Activated CD8-positive, alpha-beta memory T cell treated with anti-CD3 and anti-CD28 coated beads for 1 hour (primary cell): ENCODE results near the gene HEXA.
A peak's percentile ranks its signal among the peaks of the same experiment; 100 is the strongest.
"Not testable (repeated sequence)": the region's sequence is repeated elsewhere in the genome, so short reads cannot be mapped to it uniquely, and the experiment has no call there.

Source experiments
- DNase-seq, 2 donors: peaks; one replicate each; pipeline ENCODE4 v3.0.0-alpha.2; 2020; ENCODE audit warnings: low read depth in 1 of 2; ENCODE audit errors: extremely low read depth in 1 of 2

Gene HEXA

DNA sequence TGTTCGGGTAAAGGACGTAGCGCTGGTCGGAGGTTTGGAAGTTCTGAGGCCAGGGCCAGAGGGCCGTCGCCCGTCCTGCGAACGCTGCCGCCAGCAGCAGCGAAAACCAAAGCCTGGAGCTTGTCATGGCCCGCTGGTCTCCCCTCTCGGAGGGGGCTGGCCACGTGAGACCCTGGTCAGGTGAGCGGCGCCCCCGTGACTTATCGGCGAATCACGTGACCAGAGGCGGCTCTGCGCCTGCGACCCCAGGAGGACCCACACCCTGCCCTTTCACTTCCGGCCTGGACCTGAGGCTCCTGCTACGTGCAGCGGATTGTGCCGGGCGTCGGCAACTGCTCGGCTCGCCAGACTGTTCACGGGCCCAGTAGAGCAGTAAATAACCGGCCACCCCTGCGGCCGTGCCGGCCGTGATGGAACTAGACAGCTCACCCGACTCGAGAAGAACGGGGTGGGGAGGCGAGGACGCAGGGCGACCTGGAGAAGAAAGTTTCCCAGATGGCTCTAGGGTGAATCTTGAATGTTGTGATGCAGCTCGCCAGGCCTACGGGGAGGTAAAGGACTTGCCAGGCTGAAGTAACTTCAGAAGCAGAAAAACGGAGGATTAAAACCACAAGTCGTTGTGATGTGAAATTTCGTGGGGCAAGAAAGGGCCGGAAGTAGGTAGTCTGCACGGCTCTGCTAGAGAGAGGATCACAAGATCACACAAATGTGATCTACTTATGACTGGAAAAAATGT lies at the start of gene HEXA:
TSS of gene HEXA (minus strand) at position 169 of the 736 bp plus-strand sequence. CDS start at position 127, 42 bp downstream.
- DNase-seq: peak; percentile 91 to 93

DNA sequence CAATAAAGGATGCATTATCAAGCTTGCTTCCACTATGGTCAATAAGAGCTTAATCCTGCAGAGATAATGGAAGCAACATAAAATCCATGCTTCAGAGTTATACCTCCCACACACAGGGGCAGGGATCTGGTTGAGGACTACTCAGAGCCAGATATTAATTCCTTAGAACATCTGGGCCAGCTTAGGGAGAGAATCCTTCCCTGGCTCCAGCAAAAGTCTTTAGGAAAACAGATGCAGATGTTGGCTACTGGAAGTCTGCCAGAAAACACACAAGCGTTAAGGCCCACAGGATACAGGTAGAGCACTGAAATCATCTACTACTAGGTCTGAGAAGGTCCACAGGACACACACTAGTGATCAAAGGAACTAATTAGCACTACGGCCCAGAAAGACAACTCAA lies 47.4 kb upstream of the HEXA start:
- no peak for DNase-seq

DNA sequence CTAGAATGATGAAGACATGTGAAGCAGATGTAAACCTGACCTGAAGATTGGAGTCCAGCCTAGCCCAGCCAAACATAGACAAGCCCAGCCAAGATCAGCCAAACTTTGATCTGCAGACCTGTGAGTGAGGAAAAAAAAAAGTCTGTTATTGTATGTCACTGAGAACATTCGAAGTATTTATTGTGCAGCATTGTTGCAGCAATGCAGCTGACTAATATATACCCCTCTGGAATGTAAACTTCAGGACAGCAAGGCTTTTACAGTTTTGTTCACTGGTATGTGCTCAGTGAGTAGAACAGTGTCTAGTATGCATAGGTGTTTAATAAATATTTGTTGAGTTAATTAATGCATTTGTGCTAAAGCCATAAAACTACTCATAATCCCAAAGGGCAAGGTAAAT lies 45.7 kb upstream of the HEXA start:
- no peak for DNase-seq

DNA sequence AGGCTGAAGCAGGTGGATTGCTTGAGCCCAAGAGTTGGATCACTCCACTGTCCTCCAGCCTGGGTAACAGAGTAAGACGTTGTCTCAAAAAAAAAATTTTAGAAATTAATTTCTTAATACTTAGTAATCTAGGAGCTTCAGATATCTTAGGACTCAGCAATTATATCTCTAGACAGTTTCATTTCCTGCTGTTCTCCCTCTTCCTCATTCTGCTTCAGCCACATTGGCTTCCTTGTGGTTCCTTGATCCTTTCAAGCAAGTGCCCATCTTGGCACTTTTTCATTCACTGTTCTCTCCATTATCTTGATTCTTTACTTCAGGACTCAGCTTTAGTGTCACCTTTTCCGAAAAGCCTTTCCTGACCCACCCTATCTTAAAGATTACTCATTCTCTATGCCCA lies 44.8 kb upstream of the HEXA start:
- no peak for DNase-seq

DNA sequence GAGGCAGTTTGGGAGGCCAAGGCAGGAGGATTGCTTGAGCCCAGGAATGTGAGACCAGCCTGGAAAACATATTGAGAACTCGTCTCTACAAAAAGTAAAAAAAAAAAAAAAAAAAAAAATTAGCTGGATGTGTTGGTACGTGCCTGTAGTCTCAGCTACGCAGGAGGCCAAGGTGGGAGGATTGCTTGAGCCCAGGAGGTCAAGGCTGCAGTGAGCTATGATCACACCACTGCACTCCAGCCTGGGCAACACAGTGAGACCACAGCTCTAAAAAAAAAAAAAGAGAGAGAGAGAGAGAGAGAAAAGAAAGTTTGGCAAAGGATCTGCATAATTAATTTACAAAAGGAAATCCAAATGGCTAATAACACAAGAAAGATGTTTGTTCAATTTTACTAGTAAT lies 44.0 kb upstream of the HEXA start:
- DNase-seq: not testable (repeated sequence)

DNA sequence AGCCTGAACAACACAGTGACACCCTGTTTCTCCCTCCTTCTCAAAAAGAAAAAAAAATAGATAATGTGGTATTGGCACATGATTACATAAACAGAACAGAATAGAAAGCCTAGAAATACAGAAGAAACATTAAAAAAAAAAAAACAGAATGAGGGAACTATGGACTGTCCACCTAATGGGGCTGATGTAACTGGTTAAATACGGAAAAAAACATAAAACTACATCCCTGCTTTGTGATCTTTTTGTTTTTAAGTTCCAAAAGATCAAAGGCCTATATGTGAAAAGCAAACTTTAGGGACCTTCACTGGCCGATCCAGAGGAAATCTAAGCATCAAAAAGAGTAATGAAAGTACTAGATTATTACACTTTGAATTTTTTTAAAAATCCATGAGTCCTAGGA lies 39.5 kb upstream of the HEXA start:
- DNase-seq: no peak

DNA sequence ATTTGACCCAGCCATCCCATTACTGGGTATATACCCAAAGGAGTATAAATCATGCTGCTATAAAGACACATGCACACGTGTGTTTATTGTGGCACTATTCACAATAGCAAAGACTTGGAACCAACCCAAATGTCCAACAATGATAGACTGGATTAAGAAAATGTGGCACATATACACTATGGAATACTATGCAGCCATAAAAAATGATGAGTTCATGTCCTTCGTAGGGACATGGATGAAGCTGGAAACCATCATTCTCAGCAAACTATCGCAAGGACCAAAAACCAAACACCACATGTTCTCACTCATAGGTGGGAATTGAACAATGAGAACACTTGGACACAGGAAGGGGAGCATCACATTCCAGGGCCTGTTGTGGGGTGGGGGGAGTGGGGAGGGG lies 37.5 kb upstream of the HEXA start:
- DNase-seq: not testable (repeated sequence)

DNA sequence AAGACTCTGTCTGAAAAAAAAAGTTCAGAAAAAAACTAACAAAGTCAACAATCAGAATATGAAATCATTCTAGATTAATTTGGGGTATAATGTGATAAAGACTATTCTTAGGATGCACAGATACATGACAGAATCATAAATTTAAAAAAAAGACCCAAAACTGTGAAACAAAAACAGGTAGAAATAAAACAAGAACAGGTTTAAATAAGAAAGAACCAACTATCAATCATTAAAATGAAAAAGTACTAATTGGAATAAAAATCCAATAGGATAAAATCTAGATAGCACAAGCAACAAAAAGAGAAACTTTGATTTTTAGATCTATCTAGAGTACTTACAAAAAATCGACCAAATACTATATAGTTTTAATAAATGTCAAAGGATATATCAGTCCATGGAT lies 35.7 kb upstream of the HEXA start:
- DNase-seq: no peak

DNA sequence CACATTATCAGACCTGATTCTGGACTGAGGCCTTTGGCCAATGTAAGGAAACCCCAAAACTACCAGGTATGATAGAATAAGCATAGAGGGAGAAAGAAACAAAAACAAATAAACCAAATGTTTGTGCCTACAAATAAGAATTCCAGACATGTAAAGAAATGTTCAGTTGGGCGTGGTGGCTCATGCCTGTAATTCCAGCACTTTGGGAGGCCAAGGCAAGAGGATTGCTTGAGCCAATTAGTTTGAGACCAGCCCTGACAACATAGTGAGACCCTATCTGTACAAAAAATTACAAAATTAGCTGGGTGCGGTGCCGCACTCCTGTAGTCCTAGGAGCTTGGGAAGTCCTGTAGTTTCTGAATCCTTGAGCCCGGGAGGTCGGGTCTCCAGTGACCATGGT lies 35.3 kb upstream of the HEXA start:
- DNase-seq: no peak

DNA sequence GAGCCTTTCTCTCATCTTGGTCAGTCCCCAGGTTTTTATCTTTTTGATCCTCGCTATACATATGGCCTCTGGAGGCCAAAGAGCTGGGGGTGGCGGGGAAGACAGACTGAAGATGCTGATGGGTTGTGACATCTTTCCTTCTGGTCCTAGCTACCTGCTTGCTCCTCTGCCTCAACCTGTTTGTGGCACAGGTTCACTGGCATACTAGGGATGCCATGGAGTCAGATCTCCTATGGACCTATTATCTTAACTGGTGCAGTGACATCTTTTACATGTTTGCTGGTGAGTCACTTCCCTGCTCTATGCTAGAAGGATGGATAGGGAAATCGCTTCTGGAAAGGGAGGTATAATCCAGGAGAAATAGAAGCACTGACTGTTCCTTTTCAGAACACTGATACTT lies 31.1 kb upstream of the HEXA start:
- no peak for DNase-seq

DNA sequence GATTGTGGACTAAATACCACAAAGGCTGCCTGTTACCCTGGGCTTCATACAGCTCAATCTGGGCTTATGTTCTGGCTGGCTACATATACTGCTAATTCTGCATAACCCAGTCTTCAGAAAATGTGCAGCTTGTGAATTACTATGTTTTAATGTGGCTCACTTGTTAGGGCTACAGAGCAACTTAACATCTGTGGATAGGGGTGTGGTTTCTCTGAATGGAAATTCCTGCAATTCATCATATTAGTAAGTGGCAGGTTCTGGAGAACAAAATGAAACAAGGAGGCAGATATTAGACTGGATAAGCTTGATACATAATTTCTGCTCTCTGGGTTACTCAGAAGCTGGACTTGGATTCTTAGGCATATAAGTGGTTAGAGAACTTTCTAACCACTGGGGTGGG lies 29.0 kb upstream of the HEXA start:
- no peak for DNase-seq

DNA sequence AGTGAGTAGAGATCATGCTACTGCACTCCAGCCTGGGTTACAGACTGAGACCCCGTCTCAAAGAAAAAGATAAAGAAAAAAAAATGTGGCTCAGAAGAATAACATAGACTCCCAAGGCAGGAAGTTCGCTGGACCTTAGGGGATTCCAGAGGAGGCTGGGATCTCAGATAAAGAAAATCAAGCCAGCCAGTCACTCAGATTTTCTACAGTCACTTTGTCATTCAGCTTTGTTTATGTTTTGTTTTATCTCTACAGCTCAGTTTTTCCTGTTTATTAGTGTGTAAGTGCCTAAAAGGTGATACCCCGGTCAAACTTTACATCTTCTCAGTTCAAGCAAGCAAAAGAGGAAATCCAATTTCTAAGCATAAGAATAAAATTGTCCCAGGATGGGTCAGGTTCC lies 28.5 kb upstream of the HEXA start:
- DNase-seq: no peak

DNA sequence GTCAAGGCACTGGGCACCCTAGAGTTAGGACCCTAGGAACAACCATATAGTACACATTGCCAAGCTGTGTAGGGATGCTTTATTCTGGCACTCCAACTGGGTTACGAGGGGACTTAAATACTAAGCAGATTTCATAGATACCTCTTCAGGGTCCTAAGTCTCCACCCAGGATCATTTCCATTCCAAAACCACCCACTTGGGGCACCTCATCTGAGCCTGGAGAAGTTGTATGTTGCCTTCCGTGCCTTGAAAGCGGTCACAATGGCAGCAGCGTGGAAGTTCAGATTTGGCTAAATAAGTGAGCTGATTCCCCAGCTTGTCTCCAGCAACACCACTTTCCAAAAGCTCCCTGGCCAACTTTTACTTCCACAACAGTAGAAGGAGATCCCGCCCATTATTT lies 26.9 kb upstream of the HEXA start:
- DNase-seq: no peak

DNA sequence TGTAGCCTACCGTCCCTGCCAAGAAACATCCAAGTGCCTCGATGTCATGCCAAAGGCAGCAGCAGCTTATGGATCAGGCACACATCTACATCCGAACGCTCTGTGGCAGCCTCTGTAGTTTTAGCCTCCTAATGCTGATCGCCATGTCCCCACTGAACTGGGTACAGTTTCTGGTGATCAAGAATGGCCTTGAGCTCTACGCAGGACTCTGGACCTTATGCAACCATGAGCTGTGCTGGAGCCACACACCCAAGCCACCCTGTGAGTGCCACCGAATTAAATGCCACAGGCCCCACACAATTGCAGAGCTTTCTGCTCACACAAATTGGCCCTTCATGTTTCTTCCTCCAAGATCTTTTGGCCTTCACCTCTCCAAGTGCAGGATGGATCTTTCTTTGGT lies 22.8 kb upstream of the HEXA start:
- no peak for DNase-seq

DNA sequence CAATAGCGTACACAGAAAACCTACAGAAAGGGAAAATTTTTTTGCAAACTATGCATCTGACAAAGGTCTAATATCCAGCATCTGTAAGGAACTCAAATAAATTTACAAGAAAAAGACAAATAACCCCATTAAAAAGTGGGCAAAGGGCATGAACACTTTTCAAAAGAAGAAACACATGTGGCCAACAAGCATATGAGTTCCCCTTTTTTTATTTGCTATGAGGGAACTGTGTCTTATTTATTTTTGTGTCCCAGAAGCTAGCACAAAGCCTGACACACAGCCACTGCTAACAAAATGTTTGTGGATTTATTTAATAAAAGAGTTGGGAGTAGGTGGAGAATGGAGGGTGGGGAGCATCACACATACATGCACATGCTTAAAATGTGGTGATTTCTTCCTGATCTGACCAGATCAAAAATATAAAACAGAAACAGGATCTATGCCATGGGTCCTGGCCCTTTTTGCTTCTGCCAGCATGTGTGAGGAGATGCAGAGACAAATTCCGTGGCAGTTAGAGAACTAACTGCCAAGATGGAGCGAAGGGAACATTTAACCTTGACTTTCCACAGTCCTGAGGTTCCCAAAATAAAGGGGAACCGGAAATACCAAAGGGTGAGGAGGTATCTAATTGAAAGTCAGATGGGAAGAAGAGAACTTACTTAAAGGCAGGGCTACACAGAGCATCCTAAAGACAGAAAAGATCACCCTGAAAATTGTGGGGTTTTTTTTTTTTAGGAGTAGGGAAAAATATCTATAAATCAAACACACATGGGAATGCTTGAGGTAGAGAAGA lies 22.2 kb upstream of the HEXA start, which contains the start of gene TMEM202:
TSS of gene TMEM202 (plus strand) at position 510 of the 793 bp plus-strand sequence. CDS start at position 532, 22 bp downstream.
- no peak for DNase-seq

DNA sequence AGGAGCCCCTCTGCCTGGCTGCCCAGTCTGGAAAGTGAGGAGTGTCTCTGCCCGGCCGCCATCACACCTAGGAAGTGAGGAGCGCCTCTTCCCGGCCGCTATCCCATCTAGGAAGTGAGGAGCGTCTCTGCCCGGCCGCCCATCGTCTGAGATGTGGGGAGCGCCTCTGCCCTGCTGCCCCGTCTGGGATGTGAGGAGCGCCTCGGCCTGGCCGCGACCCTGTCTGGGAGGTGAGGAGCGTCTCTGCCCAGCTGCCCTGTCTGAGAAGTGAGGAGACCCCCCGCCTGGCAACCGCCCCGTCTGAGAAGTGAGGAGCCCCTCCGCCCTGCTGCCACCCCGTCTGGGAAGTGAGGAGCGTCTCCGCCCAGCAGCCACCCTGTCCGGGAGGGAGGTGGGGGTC lies 20.5 kb upstream of the HEXA start:
- not testable (repeated sequence) for DNase-seq

DNA sequence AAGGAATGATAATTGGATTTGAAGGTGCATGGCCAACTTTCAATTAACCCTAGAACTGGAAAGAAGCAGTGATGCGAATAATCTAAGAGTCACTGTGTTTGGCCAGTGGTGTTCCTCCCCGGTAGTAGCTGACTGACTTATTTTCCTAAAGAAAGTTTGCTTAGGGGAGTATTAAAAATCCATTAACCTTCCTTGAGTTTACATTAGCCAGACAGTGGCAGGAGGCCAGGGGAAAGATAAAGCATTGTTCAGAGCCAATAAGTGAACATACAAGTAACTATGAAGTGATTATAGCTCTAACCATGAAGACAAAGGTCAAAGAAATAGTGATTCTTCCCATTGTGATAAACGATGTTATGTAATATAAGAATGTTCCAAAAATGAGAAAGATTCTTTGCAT lies 13.4 kb upstream of the HEXA start:
- DNase-seq: no peak

DNA sequence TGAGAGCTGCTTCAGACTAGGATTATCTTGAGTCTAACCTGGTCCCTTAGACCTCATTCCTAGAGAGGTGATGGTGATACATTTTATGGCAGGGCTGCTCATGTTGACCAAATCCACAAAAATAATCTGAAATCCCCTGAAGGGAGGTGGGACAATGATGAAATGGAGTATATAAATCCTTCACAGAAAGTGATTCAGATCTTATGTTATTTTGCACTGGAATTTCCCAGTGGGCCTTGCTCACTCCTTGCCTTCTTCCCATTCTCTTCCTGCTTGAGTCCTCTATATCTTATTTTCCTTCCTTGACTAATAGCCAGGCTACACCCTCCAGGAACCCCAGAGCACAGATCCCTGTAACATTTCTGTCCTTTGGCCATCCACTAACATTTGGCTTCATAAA lies 11.9 kb upstream of the HEXA start:
- no peak for DNase-seq

DNA sequence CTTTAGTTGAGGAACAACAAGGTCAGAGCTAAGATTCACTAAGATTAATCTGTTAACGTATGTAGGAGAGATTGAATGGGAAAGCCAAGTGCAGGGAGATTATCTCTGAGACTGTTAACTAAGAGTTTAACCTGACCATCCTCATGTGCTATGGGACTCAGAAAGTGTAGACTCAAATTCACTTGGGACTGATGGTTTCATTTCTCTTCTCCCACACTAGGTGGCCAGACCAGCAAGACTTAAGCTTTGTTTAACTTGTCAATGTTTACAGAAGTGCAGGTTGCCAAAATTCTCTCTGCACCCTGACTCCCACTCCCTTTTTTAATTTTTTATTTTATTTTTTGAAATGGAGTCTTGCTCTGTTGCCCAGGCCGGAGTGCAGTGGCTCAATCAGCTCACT lies 6.3 kb upstream of the HEXA start:
- DNase-seq: no peak

DNA sequence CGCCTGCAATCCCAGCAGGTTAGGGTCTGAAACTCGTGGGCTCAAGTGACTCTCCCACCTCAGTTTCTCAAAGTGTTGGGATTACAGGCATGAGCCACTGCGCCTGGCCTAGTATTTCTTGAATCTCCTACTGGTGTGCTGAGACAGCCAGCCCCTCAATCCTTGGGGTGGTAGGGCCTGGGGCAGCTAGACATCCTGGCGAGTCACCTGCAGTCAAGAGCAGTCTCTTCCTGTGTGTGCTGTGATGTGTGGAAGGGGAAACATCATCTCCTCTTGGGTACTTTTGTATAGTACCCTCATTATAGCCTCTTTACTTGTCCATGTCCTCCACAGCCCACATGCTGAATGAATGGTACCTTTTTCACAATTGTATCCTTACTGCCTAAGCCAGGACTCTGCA lies 4.9 kb upstream of the HEXA start:
- DNase-seq: no peak

DNA sequence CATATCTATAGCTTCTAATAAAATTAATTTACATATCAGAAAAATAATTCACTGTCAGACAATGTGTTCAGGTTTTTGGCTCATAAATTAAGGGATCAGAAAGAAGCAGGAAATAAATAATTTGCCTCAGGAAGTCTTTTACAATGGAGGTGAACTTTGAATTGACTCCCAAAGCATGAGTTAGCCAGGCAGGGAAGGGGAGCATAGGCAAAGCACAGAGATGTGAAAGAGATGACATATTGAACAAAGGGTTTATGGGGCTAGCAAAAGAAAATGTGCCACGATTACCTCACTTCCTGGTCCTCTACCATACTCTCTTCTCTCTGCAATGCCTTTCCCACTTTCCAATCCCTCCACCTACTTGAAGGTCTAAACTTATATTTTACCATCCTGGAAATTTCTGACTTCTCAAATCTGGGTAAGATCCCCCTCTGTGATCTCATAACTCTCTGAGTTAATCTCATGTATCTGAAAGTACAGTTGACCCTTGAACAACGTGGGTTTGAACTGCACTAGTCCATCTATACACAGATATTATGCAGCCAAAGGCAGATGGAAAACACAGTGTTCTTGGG lies 4.1 kb upstream of the HEXA start:
- no peak for DNase-seq

DNA sequence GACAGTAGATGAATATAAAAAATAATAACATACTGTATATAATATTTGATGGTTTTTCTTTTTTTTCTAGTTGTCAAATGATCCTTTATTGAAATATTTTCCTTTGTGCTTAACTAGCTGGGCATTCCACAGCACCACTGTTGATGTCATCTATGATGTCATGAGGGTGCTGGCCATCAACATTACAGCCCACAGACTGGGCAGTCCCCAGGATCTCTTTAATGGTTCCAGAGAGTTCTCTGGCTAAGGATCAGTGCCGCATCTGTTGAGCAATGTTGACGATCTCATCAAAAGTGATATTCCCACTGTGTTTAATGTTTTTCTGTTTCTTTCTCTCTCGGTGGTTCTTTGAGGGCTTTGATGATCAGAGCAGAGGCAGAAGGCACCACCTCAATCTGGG lies 3.3 kb upstream of the HEXA start:
- not testable (repeated sequence) for DNase-seq
